Measurements from ENCODE around the gene RAD51B.
"Not testable (repeated sequence)": the region's sequence is repeated elsewhere in the genome, so short reads cannot be mapped to it uniquely, and the experiment has no call there.

RAD51B gene

DNA sequence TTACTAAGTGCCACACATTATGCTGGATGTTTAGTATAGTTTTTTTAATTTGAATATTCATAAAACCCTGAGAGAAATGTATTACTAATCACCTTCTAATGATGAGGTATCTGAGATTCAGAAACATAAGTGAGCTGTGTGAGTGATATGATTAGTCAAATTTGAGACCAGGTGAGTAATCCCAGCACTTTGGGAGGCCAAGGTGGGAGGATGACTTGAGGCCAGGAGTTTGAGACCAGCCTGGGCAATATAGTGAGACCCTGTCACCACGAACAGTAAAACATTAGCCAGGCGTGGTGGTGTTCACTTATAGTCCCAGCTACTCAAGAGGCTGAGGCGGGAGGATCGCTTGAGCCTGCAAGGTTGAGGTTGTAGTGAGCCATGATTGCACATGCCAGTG, 438.4 kb downstream of the RAD51B start:
- FAIRE-seq: no peak

DNA sequence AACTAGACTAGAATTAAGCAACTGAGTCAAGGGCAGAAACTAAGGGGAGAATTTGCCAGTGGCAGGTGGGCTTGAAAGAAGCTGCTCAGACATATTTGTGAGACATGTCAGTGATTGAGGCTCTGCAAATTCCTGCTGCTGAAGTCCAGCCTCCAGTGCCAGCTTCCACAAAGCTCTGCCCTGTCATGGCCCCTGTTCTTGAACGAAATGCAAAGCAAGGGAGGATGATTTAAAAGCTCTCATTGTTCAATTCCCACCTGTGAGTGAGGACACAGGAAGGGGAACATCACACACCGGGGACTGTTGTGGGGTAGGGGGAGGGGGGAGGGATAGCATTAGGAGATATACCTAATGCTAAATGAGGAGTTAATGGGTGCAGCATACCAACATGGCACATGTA, 439.4 kb downstream of the RAD51B start:
- FAIRE-seq: not testable (repeated sequence)

DNA sequence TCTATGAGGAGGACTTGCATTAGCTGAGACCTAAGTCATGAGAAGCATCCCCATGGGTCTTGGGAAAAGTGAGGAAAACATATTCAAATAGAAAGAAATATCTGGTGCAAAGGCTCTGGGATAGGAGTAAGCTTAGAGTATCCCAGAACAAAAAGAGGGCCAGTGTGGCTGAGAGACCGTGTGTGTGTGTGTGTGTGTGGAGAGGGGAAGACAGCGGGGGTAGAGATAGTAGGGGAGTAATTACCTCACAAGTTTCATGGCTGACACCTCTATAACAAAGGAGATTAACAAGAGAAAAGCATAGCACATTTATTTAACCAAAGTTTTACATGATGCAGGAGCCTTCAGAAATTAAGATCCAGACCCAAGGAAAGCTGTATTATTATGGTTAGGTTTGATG, 440.5 kb downstream of the RAD51B start:
- no peak for FAIRE-seq

DNA sequence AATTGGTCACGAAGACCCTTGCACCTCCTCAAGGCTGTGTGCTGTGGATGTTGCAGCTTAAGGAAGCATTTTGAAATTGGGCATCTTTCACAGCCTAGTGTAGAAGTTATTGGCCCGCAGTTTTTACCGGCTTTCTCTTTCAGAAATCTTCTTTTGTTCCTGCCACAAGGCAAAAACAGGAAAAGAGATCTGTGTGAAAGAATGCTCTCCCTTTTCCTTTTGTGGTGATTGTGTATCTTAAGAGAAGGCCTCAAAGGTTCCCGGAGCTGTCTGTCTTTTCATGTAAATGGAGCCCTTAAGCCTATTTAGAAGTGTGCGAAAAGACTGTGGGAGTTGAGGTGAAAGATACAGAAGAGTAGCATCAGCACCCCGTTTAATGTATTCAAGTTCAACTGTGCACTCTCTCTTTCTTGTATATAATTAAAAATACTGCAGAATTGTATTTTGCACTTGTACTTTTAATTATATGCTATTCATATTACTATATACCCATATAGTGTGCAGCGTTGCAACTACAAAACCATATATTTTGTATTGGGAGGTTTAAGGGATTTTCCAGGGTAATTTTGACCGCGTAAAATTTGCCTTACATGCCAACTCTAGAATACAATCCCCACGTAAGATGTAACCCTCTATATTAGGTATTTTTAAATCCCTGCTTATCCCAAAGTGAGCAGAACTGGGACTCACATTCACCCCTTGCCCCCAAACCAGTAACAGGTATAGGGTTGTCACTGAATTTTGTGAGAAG, 441.7 kb downstream of the RAD51B start:
- no peak for FAIRE-seq

DNA sequence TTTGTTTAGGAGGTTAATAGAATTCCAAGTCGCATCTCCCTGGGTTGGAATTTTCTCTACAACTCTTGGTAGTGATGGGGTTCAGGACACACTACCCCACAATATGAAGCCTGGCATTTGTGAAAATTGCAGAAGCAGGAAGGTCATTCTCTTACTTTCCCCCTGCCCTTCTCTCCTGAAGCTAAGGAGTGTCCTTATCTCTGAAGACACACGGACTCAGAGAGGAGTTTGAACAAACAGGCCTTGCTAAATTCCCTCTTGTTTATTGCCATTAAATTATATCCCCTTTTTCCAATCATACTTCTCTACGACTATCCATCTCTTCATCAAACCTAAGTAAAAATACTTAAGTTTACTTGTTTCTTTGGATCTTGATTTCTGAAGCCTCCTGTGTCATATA, 443.0 kb downstream of the RAD51B start:
- no peak for FAIRE-seq

DNA sequence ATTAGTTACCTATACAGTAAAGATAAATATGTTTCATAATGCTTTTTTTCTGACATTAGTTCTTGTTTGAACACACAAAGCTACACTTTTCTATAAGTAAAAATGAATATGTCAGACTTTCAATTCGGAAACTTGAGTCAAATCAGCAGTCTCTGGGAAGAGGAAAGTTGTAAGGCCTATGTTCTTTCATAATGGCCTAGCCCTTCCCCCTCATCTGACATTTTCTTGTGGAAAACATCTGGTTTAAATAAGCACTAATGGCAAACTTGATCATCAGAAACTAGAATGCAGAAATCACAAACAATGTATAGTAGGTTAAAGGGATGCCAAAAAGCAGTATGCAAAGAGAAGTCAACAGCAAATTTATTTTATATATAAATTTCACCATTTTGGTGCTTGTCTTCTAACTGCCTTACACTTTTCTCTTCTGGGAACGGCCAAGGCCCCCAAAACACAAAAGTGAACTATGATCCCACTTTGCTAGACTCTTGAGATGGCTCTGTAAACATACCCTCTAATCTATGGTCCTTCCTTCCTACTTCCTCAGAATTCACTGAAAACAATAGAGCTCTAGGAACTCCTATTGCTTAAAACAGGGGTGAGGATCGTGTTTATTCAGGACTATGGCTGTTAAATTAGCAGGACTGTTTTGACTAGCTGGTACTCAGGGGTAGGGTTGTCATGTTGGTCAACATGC, 444.1 kb downstream of the RAD51B start:
- no peak for FAIRE-seq

DNA sequence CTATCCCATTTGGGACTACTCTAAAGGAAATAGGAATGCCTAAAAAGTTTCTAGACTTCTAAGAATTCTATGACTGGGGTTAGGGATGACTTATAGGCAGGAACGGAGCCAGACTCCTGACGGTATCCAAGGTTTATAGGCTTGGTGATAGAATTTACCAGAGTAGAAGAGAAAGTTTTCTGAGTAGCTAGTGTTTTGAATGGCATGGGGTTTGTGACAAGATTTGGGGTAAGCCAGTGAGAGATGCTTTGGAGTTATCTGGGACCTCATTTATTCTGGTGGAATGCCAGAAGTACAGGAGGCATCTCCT, 444.6 kb downstream of the RAD51B start:
- no peak for FAIRE-seq

DNA sequence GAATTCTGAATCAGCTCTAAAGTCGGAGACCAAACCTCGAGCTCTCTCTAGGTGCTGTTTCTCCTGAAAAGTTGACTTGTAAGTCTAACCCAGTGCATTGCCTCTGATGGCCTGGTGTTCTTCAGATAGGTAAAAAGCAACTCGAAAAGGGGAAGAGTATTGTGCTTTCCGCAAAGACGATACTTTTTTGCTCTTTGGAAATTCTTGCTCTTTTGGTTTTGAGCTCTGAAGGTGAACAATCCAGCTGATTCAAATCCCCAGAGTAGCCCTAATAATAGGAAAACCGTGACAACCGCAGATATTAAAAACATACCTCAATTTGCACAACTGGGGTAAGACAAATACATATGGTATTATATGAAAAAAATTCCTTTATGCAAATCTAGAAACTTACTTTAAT, 447.4 kb downstream of the RAD51B start:
- no peak for FAIRE-seq

DNA sequence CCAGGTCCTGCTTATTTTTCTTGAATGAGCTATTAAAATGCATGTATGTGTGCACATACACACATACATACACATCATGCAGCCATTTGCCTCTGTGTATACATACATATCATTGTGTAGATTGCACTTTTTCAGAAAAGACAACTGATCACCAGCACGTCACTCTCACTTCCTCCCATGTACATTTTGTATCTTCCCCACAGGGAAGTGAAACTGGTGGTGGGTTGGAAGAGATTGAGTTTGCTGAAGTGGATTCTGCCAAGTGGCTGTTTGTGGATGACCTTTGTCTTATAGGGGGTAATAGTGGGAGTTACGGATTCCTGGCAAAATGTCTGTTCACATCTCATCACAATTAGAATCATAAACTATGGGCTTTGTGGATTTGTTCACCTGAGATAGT, 448.6 kb downstream of the RAD51B start:
- no peak for FAIRE-seq

DNA sequence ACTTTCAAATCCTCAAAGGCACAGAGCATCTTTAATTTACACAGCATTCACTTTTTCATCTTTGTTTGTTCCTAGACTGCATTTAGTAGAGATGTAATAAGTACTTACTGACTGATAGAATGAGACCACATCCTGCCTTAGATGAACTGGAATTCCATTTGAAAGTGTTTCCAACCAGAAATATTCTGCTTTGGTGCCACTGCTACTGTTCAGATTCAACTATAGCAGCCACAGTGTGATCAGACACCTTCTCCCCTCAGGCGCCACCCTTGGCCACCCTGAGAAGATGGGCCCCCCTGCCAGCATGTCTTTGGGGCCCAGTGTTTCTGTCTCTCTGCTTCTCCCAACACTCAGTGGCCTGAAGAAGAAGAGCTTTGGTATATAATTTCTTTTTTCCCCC, 449.1 kb downstream of the RAD51B start:
- FAIRE-seq: no peak

DNA sequence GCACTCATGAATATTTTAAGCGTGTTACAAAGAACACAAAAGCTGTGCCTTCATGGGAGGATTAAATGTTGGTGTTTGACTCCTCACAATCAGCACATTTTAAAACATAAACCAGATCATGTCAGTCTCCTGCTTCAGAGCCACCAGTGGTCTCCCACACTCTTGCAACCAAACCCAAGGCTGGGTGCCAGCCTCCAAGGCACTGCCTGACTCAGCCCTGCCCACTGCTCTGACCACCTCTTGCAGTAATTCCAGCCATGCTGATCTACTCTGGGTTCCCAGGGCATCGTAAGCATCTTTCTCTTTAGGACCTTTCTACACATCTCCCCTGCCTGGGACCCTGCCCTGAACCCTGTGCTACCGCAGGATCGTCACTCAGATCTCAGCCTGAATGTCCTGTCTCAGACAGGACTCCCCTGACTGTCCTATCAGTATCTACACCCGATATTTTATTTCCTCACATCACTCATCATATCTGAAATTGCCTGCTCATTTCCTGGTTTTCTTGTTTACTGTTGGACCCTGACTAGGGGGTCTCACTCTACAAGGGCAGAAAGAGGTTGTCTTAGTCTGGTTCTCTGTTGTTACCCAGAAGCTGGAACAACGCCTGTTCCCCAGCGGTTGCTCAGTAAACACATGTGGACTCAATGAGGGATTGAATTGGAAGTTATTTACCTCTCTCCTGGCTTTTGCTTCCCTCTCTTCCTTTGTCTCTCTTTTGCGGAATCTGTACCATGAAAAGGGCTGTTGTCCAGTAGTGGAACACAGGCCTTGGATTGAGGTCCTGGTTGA, 449.8 kb downstream of the RAD51B start:
- no peak for FAIRE-seq

DNA sequence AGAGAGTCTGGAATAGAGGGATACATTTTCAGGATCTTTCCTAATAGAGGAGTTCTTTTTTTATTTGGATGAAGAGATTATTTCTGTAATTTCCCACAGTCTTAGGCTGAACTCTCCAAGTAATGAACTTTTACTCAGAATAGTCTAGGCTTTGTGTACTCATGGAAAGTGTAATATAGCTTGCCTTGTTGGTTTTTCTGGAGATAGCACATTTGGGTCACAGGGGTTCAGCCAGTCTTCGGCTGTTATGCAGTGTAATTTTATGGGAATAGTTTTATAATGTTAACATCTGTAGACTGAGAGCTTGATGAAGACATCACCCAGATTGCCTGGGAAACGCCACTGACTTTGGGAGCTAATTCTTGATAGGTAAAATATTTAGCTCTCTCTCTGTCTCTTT, 450.8 kb downstream of the RAD51B start:
- FAIRE-seq: no peak

DNA sequence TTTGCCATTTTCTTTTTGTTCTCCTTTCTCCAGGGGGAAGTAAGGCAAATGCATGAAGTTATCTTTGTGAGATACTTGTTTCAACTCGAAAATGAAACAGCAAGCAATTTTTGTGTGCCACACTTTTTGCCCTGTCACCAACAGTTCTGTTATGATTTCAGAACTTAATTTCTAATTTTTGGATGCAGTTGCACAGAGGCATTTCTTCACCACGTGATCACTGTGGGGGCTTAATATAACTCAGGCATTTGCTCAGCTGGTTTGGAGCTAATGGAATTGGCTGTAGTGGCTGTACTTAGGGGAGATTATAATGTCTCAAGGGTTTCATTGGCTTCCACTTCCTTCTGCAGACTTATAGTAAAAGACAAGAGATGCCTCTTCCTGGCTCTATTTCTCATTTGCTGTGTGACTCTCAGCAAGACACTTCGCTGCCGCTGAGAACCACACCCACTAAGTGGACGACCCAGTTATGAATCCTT, 452.4 kb downstream of the RAD51B start:
- no peak for FAIRE-seq

DNA sequence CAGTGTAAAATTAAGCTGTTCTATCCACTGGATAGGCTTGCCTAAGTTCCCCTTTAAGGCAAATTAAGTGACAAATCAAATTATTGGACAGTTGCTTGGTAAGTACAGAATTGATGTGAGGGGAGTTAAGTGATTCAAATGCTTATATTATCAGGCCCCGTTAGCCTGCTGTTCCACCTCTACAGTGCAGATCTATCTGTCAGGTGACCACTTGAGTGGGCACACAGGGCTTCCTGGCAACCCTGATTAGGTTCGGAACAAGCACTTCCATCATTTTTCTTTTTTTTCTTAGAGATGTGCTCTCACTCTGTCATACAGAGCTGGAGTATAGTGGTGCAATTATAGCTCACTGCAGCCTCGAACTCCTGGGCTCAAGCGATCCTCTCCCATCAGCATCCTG, 453.8 kb downstream of the RAD51B start:
- no peak for FAIRE-seq

DNA sequence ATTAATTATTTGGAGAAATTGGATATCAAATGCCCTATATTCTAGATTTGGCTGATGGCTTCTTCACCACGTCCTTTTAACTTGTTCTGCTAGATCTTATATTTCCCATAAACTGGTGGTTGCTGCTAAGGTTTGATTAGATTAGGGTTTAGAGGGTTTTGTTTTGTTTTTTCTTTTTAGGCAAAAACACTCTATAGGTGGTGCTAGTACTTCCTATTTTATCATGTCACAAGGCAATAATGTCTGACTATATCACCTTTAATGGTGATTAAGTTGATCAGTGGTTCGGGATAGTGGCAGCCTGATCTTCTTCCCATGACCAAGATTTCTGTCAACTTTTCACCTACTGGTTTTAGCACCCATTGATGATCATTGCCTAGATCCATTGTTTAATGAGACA, 455.1 kb downstream of the RAD51B start:
- FAIRE-seq: no peak

DNA sequence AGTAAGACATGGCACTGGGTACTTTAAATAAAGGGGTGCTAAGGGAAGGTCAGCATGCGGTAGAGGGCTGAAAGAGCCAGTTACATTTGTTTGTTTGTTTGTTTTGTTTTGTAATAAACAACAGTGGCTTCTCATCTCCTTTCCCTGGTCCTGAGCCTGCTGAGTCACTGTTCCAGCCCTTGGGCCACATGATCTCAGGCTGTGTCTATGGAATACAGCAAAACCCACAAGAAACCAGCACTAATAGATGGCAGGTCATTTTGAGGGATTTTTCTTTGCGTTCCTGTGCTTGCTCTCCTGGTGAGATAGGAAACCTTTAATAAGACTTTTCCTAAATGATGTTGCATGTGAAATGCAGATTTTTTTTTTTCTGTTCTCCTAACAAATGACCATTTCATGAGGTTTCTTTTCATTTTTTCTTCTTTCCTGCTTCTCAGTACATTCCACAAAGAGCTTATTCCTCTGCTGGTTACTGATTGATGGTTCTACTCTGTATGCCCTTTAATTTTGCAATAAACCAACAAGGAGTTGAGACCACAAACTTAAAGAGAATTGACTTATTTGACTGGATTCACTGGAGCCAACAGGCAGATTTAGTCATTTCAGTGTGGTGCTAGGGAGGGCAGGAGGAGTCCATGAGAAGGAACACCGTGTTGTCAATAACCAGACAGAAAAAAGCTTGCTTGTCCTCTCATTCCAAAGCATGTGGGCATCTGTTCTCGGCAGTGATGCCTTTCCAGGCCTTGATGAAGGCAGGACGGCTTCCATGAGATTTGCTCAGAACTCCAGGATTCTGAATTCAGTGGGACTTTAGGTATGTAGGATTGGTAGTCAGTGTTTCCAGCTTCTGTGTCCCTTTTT, 459.2 kb downstream of the RAD51B start:
- FAIRE-seq: no peak

DNA sequence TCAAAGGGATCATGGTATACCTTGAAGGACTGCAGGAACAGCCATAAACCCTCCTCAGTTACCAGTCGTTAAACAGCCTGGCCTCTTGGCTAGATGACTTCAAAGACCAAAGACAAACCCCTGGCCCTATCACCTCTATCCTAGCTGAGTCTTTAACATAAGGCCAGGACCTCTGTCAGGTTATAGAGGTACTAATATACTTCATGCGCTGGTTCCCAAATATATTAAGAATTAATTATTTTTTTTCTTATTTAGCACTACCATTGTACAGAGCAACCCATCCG, 459.8 kb downstream of the RAD51B start:
- no peak for FAIRE-seq

DNA sequence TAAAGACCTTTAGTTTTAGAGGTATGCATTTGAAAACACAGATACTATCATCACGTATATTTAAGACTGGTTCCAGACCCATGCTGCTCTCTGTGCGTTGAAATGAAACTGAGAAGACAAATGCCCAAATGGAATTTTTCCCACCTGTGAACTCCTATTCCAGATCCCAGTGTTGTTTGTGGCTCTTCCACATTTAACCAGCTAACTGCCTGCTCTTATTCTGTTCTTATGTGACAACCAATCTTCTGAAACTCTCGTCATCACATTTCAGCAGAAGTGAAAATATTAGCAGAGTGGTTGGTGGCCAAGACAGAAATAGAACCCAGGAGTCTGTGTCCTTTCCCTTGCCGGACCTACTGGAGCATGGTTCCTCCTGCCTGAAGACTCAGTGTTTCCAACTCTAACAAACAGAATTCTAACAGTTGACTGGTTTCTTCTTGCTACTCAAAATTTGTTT, 460.2 kb downstream of the RAD51B start:
- FAIRE-seq: no peak

DNA sequence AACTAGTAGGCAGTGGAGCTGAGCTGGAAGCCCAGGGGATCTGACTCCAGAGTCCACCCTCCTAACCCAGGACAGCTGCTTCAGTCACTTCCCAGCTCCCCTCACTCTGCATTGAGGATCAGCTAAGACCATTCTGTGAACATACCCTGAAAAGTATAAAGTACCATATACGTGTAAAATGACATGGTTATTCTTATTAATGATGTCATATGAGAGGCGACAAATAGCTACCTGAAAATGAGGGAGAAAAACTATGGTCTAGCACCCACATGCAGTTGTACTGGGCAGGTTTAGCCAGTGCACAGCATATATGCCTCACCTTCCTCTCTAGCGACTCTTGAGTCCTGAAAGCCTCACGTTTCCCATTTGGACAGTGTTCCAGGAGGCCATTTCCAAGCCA, 461.9 kb downstream of the RAD51B start:
- no peak for FAIRE-seq

DNA sequence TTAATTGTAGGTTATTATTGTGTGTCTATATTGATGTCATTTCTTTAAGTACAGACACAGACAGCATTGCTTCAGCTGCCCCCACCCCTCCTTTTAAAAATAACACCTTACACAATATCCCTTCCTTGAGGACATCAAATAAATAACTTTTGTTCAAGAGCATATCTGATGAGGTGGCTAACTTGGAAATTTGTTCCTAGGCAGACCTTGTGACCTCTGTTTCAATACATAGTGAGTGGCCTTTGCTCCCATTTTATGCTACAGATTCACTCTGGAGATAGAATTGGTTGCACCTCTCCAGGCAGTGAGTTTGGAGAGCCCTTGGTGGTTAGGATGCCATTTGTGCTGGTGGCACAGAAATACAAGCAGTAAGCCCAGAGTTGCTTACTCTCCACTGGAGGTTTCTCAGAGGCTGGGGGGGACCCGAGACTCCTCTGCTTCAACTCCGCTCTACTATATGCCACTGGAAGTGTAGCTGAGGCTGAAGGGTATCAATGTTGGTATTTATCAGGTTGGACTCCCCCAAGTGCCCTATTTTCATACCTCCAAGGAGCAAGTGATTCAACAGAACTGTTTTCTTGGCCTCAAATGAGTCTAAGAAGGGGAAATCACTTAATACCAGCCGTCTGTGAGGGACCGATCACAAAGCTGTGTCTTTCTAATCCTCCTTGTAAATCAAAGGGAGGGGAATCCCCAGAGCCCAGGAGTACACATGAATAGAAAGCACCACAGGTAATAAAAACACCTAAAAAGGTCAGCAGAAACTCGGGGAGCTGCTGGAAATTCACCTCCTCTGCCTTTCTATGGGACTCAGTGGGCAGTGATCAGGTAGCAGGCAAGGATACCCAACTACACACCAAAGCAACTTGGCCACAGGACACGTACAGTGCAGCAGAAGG, 463.1 kb downstream of the RAD51B start:
- no peak for FAIRE-seq

DNA sequence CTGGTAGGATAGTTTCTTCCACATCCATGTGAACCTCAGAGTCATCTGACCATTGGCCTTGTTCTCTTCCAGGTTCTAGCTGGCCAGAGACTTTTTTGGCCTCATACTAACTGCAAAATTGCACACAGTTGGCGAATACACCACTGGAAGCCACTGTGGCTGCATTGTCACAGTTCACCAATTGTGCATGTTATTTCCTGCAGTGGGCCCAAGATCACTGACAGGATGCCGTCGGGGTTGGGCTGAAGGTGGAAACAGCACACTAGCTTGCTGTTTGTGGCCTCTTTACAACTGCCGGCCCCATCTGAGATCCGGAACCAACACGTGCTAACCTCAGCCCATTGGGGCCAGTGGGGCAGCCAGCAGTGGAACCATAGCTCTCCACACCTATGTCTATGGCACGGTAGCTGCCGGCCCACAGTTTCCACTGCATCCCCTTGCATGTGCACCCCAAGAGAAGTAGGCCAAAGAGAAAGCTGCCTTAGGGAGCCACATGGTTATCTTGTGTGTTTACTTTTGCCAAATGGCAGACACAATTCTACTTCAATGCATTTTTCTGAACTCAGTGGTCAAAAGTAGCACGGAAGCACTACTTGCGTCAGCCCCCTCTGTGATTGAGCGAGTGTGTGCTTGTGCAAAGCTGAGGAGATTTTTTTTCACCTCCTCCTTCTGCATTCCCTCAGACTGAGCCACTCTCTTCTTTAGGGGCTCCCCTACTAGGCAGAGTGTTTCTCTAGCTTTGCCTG, 464.0 kb downstream of the RAD51B start:
- no peak for FAIRE-seq
